NT2/D1 (cell line): ENCODE measurements around the gene NELL1.

Source experiments
- DNase-seq: peaks from one replicate; pipeline ENCODE4 v3.0.0-alpha.2; 2011; ENCODE audit warnings: low read depth, low spot score
- H3K27me3 ChIP-seq: 2 replicates; pipeline ENCODE4 v1.6.0; 2011; ENCODE audit warnings: mild to moderate bottlenecking; ENCODE audit not compliant: insufficient read length, insufficient read depth
- H3K36me3 ChIP-seq: 2 replicates; pipeline ENCODE4 v1.6.1; 2011; ENCODE audit warnings: mild to moderate bottlenecking, low read length, mixed read lengths; ENCODE audit not compliant: insufficient read depth, insufficient read length
- H3K4me1 ChIP-seq: 2 replicates; pipeline ENCODE4 v1.5.1; 2011; ENCODE audit not compliant: insufficient read depth, insufficient read length
- H3K4me3 ChIP-seq: 2 replicates; pipeline ENCODE4 v1.5.1; 2011; ENCODE audit warnings: low read depth; ENCODE audit not compliant: insufficient read length
- H3K9ac ChIP-seq: 2 replicates; pipeline ENCODE4 v1.6.0; 2011; ENCODE audit warnings: low read depth; ENCODE audit not compliant: insufficient read length
- H3K9me3 ChIP-seq: 2 replicates; pipeline ENCODE4 v1.5.1; 2011; ENCODE audit warnings: mild to moderate bottlenecking, low read length; ENCODE audit not compliant: insufficient read depth
- SUZ12 ChIP-seq: IDR thresholded peaks from 2 replicates; pipeline ENCODE4 v1.6.1; 2011; ENCODE audit not compliant: insufficient read length, insufficient read depth; ENCODE audit errors: extremely low read depth
- YY1 ChIP-seq: IDR thresholded peaks from 2 replicates; pipeline ENCODE4 v1.6.1; 2011; ENCODE audit not compliant: insufficient read length, insufficient read depth
- ZNF274 ChIP-seq: IDR thresholded peaks from 2 replicates; pipeline ENCODE4 v1.6.1; 2011; ENCODE audit warnings: mild to moderate bottlenecking, low read depth, low read length

NELL1 gene

DNA sequence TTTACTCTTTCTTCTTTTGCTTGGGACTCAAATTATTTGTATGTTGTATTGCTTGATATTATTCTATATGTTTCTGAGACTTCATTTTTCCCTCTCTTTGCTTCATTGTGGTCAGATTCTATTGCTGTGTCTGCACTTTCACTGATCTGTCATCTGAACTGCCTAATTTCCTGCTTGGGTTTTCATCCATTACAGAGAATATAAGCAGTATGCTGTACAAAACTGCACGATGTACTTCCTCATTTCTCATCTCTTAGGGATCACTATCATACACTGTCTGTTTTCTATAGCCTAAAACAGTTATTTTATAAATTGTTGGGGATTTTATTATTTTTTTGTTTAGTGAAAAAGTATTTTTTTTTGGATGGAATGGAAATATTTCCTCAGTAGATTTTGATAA, 786.8 kb downstream of the NELL1 start:
- Histone ChIP-seq H3K9ac (no peak overlapping the region), H3K27me3 (no peaks in the 10 kb centered on the region), H3K9me3 (no peaks in the 10 kb centered on the region), H3K36me3 (no peaks in the 10 kb centered on the region), H3K4me3 (no peak overlapping the region), H3K4me1 (no peaks in the 10 kb centered on the region)
- DNase-seq: no peak
- TF ChIP-seq YY1 (no peak), SUZ12 (no peak), ZNF274 (no peak)

DNA sequence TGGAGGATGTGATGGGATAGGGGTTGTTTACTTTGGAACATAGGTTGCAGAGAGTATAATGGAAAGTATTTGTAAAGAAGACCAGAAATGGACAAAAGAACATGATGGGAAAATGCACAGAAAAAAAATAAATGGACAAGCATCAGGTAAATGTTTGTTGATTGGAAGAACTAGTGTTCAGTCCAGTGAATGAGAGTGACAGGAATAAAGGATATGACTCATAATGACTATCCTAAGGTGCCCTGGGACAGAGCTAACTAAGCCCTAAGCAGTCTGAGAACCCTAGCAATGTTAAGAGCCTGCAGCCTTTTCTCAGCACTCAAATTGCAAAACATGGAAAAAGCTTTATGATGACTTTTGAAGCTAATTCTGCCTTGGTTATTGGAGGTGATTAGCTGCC, 790.7 kb downstream of the NELL1 start:
- Histone ChIP-seq H3K9ac (no peak overlapping the region), H3K36me3 (no peaks in the 10 kb centered on the region), H3K4me3 (no peak overlapping the region), H3K4me1 (no peaks in the 10 kb centered on the region), H3K27me3 (no peaks in the 10 kb centered on the region), H3K9me3 (no peaks in the 10 kb centered on the region)
- DNase-seq: no peak
- TF ChIP-seq ZNF274 (no peak), SUZ12 (no peak), YY1 (no peak)

DNA sequence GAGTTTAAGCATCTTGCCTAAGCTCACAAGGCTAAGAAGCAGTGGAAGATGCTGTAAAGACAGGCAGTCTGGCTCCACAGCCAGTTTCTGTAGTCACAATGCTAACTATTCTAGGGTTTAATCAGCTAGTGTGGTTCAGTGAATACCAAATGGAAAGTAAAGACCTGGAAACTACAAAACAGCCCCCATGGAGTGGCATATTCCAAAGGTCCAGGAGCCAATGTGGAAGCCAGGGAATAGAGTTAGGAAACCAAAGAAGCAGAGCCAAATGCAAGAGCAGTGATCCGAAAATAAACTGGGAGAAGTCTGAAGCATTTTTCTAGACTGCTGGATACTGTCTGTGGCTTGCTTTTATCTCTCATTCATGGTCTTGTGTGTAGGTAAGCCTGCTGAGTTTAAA, 792.3 kb downstream of the NELL1 start:
- DNase-seq: no peak
- TF ChIP-seq YY1 (no peak), SUZ12 (no peak), ZNF274 (no peak)
- no peaks in the 10 kb centered on the region for H3K4me1 ChIP-seq
- no peak overlapping the region for H3K9ac ChIP-seq
- no peaks in the 10 kb centered on the region for H3K9me3 ChIP-seq
- no peak overlapping the region for H3K4me3 ChIP-seq
- H3K36me3 ChIP-seq: no peaks in the 10 kb centered on the region
- no peaks in the 10 kb centered on the region for H3K27me3 ChIP-seq

DNA sequence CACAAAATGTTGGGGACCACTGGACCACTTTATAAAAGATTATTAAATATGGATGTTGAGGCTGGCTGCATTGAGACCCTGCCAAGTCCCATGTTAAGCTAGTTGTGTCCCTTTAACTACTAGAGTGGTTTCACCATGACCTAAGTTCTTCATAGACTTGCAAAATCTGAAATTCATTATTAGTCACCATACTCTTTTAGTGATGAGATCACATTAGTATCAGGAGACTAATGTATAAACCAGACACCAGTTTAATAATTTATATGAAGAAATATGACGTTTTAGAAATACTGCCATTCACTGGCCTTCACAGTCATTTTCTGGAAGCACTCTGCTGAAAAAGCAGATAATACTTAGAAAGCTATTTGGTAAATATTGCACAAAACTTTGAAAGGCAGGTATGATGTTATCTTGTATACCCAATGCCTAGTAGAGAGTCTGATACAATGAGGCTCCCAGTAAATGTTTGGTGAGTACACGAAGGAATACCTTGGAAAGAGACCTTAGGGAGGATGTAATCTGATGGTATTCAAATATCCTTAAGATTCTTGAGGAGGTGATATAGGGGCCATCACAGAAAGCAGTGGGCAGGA, 795.3 kb downstream of the NELL1 start:
- Histone ChIP-seq H3K4me3 (no peak overlapping the region), H3K9me3 (no peaks in the 10 kb centered on the region), H3K9ac (no peak overlapping the region), H3K4me1 (no peaks in the 10 kb centered on the region), H3K27me3 (no peaks in the 10 kb centered on the region), H3K36me3 (no peaks in the 10 kb centered on the region)
- DNase-seq: no peak
- TF ChIP-seq SUZ12 (no peak), ZNF274 (no peak), YY1 (no peak)

GRCh38 chr11:21465203-21465602, 795.8 kb downstream of the NELL1 start:
- no peaks in the 10 kb centered on the region for H3K27me3 ChIP-seq
- no peaks in the 10 kb centered on the region for H3K9me3 ChIP-seq
- no peak for DNase-seq
- no peak overlapping the region for H3K4me3 ChIP-seq
- no peak overlapping the region for H3K9ac ChIP-seq
- TF ChIP-seq YY1: no peak
- no peak for TF ChIP-seq SUZ12
- TF ChIP-seq ZNF274: no peak
- no peaks in the 10 kb centered on the region for H3K4me1 ChIP-seq
- H3K36me3 ChIP-seq: no peaks in the 10 kb centered on the region

DNA sequence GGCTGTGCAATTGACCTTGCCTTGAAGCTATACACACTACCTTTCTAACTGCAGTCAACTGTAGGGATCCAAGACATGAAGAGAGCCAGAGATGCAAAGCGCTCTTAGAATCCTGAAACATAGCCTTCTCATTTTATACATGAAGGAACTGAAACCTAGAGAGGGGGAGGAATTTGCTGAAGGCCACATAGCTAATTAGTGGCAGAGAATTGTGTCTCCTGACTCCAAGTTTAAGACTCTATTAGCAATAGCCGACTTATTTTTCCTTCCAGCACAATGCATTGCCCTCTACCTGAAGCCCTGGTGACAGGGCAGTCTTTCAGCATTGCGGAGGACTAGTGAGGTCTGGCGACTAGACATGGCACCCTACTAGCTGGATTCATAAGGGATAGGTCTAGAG, 796.5 kb downstream of the NELL1 start:
- H3K27me3 ChIP-seq: no peaks in the 10 kb centered on the region
- DNase-seq: no peak
- TF ChIP-seq SUZ12 (no peak), YY1 (no peak), ZNF274 (no peak)
- no peak overlapping the region for H3K4me3 ChIP-seq
- H3K9me3 ChIP-seq: no peaks in the 10 kb centered on the region
- no peaks in the 10 kb centered on the region for H3K36me3 ChIP-seq
- no peak overlapping the region for H3K9ac ChIP-seq
- H3K4me1 ChIP-seq: no peaks in the 10 kb centered on the region

- Histone ChIP-seq H3K4me3 (no peak overlapping the region), H3K27me3 (no peaks in the 10 kb centered on the region), H3K36me3 (no peaks in the 10 kb centered on the region), H3K9me3 (no peaks in the 10 kb centered on the region), H3K4me1 (no peaks in the 10 kb centered on the region), H3K9ac (no peak overlapping the region)
- no peak for TF ChIP-seq SUZ12
- TF ChIP-seq YY1: no peak
- no peak for TF ChIP-seq ZNF274
- no peak for DNase-seq
These were observed 801.1 kb downstream of the NELL1 start for GRCh38 chr11:21470521-21470920.

- DNase-seq: no peak
- TF ChIP-seq SUZ12 (no peak), YY1 (no peak), ZNF274 (no peak)
These were observed 802.9 kb downstream of the NELL1 start for GRCh38 chr11:21472261-21472660.

More at GRCh38 chr11:21472261-21472660, 802.9 kb downstream of the NELL1 start:
- Histone ChIP-seq H3K9ac (no peak overlapping the region), H3K36me3 (no peaks in the 10 kb centered on the region), H3K9me3 (no peaks in the 10 kb centered on the region), H3K27me3 (no peaks in the 10 kb centered on the region), H3K4me1 (peaks cover 3% of the 10 kb centered on the region), H3K4me3 (no peak overlapping the region)
